GM21367 (cell line): ENCODE data around the gene MYRFL.
A peak's percentile ranks its signal among the peaks of the same experiment; 100 is the strongest.

Experiments used
- ATAC-seq: cut with Tn5 transposase; IDR thresholded peaks from one replicate; pipeline ENCODE4 v1.9.1; 2021; ENCODE audit not compliant: unreplicated experiment

The MYRFL gene

DNA sequence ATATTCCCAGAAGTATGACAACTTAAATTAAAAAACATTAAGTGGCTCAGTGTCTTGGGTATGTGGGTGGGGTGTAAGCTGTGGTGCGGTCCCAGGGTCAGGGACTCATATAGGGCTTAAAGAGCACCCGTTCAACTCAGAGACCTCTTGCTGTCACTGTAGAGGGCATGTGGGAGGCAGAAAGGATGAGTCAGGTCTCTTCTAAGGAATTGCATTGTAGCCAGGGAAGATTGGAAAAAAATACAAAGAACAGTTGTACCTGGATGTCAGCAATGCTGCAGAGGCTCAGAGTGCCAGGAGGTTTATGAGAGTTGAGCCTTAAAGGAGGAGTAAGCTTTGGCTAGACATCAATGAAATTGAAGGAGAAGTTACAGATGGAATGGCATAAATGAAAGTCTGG lies 104.1 kb downstream of the MYRFL start:
- ATAC-seq, result no peak

DNA sequence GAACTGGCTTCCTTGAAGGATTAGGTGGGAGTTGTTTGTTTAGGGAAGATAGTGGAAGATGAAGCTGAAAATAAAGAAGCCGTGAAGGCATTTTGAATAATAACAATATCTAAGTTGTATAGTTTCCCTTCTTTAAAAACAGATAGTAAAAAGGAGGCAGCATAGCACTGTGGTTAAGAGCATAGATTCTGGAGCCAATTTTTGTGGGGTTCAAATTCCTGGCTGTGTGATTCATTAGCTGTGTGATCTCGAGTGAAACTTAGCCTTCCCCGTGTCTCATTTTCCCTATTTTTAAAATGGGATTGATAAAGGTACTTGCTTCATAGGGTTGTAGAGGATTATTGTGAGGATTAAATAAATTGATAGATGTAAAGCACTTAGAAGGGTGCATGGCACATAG lies 104.5 kb downstream of the MYRFL start:
- no peak for ATAC-seq

DNA sequence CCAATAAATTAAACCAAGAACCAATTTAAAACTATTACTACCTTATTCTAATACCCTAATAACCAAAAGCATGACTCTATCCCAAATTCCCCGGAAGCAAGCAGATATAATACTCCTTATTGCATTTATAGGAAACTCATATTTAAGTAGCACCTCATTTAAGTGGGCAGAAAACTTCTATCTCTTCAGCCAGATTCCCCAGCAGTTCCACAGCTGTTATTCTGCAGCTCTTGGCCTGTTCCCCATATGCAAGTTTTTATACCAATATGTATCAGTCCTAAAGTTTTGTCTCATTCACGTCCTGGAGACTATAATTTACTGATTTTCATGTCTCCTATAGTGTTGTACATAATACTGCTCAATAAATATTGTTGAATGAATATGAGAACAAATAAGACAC lies 106.5 kb downstream of the MYRFL start:
- ATAC-seq, result no peak

DNA sequence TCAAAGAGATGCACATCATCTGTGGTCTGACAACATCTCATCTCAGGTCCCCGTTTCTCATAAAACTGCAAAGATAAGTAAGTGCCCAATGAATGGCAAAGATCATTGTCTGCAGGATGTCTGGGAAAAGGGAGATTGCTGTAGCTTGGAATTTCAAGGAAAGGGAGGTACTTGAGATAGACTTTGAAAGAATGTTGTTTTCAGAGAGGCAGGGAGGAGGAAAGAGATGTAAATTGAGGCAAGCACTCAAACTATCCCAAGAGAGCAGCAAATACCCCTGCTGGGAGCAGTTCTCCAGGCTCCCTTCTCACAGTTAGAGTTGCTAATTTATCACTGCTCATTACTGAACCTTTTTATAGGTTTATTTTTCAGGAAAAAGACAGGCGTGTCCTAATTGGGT lies 107.1 kb downstream of the MYRFL start:
- ATAC-seq, result no peak

DNA sequence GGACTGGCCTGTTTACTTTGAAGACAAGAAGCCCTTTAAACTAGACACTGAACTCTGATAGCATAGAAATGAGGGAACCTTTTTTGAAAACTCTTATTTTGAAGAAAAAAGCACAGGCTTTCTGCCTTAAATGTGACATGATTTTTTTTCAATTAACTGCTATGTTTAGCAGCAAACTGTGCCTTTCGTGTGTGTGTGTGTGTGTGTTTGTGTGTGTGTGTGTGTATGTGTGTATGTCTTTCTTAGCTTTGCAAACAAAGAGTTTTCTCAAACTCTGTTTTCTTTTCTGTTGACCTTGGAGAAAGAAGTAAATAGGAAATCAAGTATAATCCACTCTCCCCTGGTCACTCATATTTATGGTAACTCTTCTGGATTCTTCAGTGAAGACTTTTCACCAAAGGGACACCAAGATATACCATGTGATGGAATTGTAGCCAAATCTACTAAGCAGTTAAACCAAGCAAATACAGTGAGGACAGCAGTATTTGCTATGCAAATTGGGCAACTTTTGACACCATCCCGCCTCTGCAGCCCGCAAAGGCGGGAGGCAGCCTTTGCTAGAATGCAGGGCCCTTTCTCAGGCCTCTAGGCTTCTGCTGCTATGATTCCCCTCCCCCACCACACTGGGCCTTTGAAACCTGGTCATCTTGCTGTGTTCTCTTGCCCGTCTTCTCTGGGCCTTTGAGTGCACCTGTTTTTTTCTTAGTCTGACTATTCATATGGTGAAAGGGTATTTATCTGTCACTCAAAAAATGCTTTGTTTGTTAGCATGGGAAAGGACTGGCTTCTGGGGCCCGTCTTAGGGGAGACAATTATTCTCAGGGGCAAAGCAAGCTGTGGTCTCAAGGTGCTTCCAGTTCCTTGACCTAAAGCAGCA lies 107.9 kb downstream of the MYRFL start:
- ATAC-seq, result peak; percentile 87

DNA sequence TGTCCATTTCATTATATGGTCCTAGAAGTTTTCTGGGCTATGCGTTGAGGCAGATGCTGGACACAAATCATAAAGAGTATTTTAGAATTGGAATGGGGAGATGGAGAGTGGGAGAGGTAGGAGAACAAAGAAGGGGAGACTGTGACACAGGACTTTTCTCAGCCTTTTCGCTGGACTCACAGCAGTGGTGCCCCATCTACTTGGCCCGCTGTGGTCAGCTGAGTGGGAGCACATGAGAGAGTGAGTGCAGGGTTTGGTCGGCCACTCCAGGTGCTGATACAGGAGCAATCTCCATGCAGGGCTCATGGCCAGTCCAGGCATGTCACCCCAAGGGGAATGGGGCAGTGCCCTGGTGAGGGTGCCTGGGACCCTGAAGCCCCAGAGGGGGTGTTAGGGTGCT lies 109.0 kb downstream of the MYRFL start:
- no peak for ATAC-seq

DNA sequence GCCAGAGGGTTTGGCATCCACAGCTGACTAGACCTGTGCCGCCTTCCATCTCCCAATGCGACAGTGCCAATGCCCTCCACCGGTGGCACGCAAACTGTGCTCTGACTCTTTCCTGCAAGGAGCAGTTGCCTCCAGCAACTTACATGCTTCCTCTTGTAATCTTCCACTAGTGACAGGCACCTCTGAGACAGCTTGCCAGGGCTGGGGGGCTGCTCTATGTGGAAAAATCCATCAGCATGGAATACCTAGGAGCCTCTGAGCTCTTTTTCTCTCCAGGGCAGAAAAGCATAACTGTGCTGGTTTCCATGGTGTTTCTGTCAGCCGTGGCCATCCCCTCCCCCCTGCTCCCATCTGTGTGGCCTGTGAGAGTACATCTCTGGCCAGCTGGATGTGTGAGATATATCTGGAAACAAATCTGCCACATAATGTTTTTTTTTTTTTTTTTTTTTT lies 110.6 kb downstream of the MYRFL start:
- ATAC-seq, result no peak

DNA sequence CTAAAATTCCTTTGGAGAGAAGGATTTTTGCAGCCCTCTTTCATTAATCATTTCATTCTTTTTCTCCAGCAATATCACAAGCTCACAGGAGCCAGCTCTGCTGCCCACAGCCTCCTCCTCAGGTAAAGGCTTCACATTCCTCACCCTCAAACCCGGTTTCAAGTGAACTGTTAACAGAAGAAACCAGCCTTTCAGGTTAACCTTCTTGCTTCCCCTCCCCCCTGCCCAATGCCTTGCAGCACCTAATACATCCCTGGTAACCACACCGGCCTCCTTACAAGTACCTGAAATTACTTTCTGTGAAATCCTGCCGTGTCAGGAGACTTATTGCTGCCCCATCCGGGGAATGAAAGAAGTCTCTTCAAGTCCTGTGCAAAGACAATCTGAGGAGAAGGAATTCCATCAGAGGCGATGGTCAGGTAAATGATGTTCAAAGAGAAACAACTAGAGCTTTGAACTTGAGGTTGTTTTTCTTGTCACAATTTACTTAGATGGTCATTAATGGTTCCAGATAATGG lies 111.2 kb downstream of the MYRFL start:
- no peak for ATAC-seq

DNA sequence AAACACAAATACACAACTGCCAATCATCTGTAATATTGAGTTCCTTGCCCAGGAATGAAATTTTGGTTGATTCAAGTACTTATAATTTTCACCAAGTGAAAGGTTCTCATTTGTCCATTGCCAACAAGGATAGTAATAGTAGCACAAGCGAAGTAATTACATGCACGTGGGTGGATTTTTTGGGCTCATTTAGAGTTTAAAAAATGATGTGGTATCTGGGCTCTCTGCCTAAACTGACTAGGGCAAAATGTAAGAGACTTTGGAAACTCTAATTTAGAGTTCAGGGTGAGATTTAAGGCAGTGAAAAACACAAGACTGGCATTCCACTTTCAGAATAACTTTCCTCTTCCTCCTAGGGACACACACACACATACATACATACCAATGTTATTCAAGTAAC lies 111.7 kb downstream of the MYRFL start:
- no peak for ATAC-seq

DNA sequence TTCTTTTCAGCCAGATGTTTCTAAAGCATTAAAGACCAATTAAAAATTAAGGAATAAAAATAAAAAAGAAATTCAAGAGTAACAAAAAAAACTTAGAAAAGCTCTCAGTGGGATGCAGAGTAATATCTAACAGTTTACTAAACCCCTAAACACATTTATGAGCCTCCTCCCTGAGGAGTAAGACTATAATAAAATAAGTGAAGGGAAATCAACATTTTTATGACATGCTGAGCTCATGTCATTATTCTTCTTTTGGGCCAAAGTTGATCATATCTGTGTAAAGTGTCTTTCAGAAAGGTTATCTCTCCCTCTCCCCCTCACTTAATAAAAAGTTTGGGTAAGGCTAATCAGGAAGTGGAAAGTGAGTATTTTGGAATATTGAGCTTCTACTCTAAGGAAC lies 122.1 kb downstream of the MYRFL start:
- no peak for ATAC-seq

DNA sequence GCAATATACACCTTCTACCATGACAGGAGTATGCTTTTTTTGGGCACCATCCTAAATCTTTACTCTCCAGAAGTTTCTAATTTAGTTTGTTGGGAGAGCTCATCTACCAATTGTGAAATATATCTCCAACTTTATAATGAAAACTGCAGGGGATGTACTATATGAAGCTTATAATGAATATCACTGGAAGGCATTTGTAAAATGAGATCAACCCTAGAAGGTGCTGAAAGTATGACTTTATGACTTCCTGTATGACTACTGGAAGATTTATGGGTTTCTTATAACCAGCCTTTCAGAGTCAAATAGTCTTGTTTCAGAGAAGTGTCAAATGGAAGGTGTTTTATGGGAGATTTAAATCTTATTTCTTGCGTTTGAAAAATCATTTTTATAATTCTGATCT lies 122.9 kb downstream of the MYRFL start:
- no peak for ATAC-seq

DNA sequence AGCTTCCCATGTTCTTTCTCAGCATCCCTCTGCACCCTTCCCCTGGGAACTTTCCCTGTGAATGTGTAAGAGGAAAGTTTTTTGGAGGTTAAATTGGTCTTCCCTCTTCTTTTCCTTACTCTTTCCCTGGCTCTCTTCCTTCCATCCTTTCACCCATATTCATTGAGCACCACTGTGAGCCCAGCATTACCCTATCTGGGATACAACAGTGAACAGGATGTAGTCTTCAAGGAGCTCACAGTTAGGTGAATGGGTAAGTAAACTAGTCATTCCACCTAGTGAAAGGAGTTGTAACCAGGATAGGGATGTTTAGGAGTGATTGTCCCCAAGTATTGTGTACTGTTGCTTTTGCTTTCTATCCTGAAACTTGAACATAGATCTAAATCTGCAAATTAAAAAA lies 123.8 kb downstream of the MYRFL start:
- no peak for ATAC-seq

DNA sequence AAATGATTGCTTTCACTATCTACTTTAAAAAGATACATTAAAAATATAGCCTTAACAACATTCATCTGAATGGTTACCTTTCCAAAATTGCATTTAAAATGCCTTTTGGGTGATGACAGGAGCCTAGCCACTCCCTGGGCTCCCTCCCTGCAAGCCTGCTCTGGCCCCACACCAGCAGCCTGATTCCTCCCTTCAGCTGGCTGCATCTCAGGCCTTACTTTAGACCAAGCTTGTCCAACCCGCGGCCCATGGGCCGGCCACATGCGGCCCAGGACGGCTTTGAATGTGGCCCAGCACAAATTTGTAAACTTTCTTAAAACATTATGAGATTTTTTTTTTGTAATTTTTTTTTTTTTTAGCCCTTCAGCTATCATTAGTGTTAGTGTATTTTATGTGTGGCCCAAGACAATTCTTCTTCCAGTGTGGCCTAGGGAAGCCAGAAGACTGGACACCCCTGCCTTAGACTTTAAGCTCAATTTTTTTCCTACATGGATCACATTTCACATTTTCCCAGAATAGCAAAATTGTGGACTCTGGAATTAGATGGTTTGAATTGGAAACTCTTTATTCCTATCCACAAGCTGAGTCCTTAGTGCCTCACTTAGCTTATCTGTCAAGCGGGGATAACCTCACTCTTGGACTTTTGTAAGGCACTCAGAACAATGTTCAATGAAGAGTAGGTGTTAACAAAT lies 124.4 kb downstream of the MYRFL start:
- no peak for ATAC-seq

DNA sequence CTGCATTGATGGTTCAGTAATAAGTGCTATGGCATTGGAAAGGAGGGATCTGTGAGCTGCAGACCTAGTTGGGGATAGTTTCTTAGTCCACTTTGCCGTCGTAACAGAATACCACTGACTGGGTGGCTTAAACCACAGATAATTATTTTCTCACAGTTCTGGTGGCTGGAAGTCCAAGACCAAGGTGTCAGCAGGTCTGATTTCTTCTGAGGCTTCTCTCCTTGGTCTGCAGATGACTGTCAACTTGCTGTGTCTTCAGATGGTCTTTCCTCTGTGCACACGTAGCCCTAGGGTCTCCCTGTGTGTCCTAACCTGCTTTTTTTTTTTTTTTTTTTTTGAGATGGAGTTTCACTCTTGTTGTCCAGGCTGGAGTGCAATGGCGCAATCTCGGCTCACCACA lies 126.1 kb downstream of the MYRFL start:
- no peak for ATAC-seq

DNA sequence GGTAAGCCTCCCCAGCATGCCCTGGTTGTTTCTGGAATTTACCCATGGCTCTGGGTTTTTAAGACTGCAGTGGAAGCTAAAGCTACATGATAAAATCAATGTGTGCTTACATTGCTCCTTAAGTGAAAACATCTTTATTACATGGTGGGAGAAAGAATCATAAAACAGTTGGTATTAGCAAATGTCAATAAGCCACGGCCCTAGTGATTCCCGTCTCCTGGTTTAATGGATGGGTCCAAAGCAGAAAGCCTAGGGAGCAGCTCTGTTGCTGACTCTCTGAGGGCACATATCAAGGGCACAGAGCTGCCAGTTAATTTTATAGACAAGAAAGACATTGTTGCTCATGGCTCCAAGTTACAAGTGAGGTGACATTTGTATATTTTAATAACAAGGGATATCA lies 127.9 kb downstream of the MYRFL start:
- ATAC-seq, result no peak

DNA sequence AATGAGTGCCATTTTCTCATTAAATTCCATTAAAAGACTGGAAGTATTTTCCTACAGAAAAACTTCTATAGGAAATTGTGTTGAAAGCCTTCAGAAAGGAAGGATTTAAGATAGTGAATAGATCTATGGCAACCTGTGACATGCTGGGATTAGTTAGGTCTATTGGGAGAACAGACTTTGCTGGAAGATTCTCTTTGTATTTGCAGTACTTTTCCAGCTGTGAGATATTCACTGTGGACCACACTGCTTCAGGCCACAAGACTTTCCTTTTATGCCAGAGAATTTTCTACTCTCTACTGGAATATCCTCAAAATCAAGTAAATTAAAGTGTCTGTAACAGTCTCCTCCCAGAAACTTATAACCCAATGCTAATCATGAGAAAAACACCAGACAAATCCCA lies 136.2 kb downstream of the MYRFL start:
- ATAC-seq, result no peak

DNA sequence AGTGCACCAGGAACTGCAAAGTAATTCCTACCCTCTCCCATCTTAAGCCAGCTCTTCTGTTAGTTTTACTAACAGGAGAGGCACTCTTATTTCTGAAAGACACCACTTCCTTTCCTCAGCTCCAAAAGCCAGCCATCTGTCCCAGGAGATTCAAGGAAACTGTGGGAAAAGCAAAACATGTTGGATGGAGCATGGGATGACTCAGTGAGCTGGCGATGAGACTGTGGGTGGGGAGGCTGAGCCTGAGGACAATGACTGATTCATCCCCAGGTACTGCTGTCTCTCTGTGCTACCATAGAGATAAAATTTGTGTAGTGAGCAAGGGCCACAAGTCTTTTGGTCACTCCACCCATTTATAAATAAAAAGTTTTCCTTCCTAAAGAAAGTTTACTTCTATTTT lies 141.4 kb downstream of the MYRFL start:
- no peak for ATAC-seq

DNA sequence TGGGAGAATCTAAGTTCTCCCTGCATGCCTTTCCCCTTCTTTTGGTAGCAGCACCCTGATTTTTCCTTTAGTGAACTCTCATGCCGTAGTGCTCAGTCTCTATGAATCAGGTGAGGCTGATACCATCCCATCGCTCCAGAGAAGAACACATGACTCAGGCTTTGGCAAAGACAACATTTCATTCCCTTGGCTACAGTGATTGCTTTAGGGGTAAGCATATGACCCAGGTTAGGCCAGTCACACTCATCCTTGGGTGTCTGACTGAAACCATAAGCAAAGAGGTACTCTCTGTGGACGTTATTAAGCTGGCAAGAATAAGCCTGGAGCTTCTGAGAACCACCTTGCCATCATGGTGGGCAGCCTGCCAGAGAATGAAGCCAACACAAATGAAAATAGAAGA lies 141.8 kb downstream of the MYRFL start:
- no peak for ATAC-seq

DNA sequence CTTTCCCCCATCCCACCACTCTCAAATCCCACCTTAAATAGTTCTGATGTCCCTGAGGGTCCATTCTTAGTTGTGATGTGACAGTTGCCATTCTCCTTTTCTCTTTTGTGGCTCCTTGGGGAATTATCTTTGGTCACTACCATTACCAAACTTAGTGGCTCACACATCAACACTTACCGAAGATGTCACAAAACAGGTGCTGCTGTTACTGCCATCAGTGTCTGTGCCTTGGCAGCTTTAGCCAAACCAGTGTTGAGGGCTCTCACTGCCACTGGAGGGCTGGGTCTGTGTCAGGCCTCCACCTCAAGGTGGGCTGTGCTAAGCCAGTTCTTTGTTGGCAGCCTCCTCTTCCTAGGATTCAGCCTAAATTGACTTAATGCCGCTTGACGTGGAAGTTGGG lies 144.0 kb downstream of the MYRFL start:
- no peak for ATAC-seq

DNA sequence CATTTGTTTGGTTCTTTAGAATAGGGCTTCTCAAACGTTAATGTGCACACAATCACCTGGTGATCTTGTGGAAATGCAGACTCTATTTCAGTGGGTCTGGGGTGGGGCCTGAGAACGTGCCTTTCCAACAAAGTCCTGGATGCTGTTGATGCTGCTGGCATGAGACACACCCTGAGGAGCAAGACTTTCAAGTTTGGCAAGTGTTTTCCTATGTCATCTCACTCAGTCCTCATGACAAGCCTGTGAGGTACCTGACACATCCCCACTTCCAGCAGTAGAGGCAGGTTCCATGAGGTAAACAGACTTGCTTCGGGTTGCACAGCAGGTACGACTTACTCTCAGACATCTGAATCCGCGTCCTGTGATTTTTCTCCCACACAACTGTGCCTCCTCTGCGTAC lies 147.1 kb downstream of the MYRFL start:
- ATAC-seq, result no peak

DNA sequence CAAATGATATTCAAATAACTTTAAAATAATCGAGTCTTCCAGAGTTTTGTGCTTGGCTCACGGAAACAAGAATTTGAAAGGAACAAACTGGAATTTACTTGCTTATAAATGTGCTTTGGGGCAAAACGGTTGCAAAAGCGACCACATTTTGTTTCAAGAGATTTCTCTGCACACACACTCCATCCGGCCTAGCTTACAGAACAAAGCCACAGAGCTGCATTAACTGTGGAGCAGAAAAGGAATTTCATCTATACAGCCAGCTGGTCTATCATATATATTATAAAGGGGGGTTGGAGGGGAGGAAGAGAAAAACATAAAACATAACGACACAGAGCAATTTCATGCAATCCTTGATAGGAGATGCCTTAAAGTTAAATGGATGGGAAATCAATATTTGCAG lies 153.0 kb downstream of the MYRFL start:
- ATAC-seq, result no peak

DNA sequence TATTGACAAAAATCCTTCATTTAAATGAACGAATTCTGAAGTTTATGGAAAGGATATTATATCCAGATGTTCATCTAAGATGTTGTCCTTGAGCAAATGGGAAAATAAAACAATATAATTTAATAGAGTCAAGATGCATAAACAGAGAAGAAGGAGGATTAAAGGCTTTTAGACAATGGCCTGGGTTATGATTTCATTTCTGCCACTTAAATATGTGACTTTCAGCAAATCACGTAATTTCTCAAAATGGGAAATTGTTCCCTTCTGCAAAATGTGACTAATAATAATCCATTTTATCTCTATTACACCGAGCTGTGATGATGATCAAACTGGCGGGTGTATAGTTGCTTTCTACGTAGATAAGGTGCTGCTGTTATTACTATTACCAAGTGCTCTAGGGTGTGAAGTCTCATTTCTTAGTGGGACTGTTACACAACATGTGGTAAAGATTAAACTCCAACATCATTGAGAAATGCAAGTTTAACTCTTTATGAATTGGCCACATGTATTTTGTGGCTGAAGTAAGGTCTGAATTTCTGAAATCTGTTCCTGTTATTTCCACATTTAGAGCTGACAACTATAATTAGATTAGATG lies 157.0 kb downstream of the MYRFL start:
- no peak for ATAC-seq
